Measurements from ENCODE around the gene HLA-E.
"Not testable (repeated sequence)": the region's sequence is repeated elsewhere in the genome, so short reads cannot be mapped to it uniquely, and the experiment has no call there.

DNA sequence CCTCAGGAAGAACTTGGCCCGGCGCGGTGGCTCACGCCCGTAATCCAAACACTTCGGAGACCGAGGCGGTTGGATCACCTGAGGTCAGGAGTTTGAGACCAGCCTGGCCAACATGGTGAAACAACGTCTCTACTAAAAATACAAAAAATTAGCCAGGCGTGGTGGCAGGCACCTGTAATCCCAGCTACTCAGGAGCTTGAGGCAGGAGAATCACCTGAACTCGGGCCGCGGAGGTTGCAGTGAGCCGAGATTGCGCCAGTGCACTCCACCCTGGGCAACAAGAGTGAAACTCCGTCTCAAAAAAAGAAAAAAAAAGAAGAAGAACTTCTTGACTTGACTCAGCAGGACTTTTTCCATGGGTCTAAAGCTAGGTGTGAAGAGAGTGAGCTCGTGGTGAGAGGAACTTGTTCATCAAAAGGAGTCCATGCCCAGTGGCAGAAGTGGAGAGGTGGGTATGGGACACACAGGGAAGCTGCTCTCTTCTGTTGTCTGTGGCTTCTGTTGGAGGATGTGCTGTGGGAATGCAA is 40.1 kb downstream of the HLA-E start:
- TF ChIP-seq, protein P1, sequence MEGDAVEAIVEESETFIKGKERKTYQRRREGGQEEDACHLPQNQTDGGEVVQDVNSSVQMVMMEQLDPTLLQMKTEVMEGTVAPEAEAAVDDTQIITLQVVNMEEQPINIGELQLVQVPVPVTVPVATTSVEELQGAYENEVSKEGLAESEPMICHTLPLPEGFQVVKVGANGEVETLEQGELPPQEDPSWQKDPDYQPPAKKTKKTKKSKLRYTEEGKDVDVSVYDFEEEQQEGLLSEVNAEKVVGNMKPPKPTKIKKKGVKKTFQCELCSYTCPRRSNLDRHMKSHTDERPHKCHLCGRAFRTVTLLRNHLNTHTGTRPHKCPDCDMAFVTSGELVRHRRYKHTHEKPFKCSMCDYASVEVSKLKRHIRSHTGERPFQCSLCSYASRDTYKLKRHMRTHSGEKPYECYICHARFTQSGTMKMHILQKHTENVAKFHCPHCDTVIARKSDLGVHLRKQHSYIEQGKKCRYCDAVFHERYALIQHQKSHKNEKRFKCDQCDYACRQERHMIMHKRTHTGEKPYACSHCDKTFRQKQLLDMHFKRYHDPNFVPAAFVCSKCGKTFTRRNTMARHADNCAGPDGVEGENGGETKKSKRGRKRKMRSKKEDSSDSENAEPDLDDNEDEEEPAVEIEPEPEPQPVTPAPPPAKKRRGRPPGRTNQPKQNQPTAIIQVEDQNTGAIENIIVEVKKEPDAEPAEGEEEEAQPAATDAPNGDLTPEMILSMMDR (conservative IDR thresholded peaks at IDR 0.05; ENCODE audit: low read length) = not testable (repeated sequence)
- TF ChIP-seq EZH2phosphoT487 (IDR thresholded peaks at IDR 0.05; ENCODE audit: borderline replicate concordance) = not testable (repeated sequence)

Data from Loucy (cell line).